Activated T-helper 1 cell treated with anti-CD3 and anti-CD28 coated beads, Interleukin-12 subunit alpha, Interleukin-12 subunit beta, Interleukin-2, Interleukin-4 antibody, amounts not matched to agents 30 ng/mL and 10 ng/mL and 1 ng/mL, durations not matched to agents 14 hours and 24 hours and 36 hours (primary cell): ENCODE results near the gene SLIT3. TPM values are rescaled to one million over a fixed set of nuclear protein-coding genes. Genes with fewer than 3 reads are reported as not detected.
A peak's percentile ranks its signal among the peaks of the same experiment; 100 is the strongest.

Source experiments
- DNase-seq: peaks from one replicate; pipeline ENCODE4 v3.0.0; 2021; ENCODE audit warnings: low spot score
- H3K27ac Mint-ChIP-seq: one replicate; pipeline ENCODE4 v1.8.0; 2021; ENCODE audit warnings: mild to moderate bottlenecking, mixed read lengths
- H3K27me3 Mint-ChIP-seq: one replicate; pipeline ENCODE4 v1.8.0; 2022; ENCODE audit warnings: mild to moderate bottlenecking, moderate library complexity, mixed read lengths; ENCODE audit not compliant: insufficient read depth
- H3K36me3 Mint-ChIP-seq: one replicate; pipeline ENCODE4 v1.8.0; 2021; ENCODE audit warnings: low read depth, mixed read lengths
- H3K4me1 Mint-ChIP-seq: one replicate; pipeline ENCODE4 v1.8.0; 2021; ENCODE audit warnings: low read depth, mixed read lengths
- H3K4me3 Mint-ChIP-seq: one replicate; pipeline ENCODE4 v1.8.0; 2021; ENCODE audit warnings: mild to moderate bottlenecking, moderate library complexity, mixed read lengths
- H3K9me3 Mint-ChIP-seq: one replicate; pipeline ENCODE4 v1.8.0; 2021; ENCODE audit warnings: mixed read lengths
- intact Hi-C: fragments of 100-400 bp; cut with micrococcal nuclease; formaldehyde crosslinking; loops from one replicate; pipeline ENCODE4 v1.15.1; 2024
- total RNA-seq: library from RNA; stranded (reverse); gene quantifications from 2 replicates; pipeline ENCODE4 v1.2.3, GENCODE V29; 2022

Gene SLIT3
- total RNA-seq, 1 donor from 2014 or later, result 0.03 TPM

- intact Hi-C loops, result no loop called here
- no peak overlapping the region for H3K27ac Mint-ChIP-seq
- H3K36me3 Mint-ChIP-seq, result no peaks in the 10 kb centered on the region
- H3K9me3 Mint-ChIP-seq, result no peaks in the 10 kb centered on the region
- H3K4me1 Mint-ChIP-seq, result no peaks in the 10 kb centered on the region
- H3K27me3 Mint-ChIP-seq, result peaks cover 10% of the 10 kb centered on the region
- H3K4me3 Mint-ChIP-seq, result no peak overlapping the region
- DNase-seq, result no peak
Measured at GRCh38 chr5:168992016-168992415, 308.9 kb downstream of the SLIT3 start.

- no peaks in the 10 kb centered on the region for H3K4me1 Mint-ChIP-seq
- H3K9me3 Mint-ChIP-seq, result no peaks in the 10 kb centered on the region
- no peak overlapping the region for H3K27ac Mint-ChIP-seq
- DNase-seq, result no peak
- H3K36me3 Mint-ChIP-seq, result no peaks in the 10 kb centered on the region
- intact Hi-C loops, result no loop called here
- no peak overlapping the region for H3K4me3 Mint-ChIP-seq
- peaks cover 10% of the 10 kb centered on the region for H3K27me3 Mint-ChIP-seq
Measured at GRCh38 chr5:168991311-168991710, 309.6 kb downstream of the SLIT3 start.

- Mint-ChIP-seq H3K4me3 (no peak overlapping the region), H3K9me3 (no peaks in the 10 kb centered on the region), H3K4me1 (no peaks in the 10 kb centered on the region), H3K27me3 (peaks cover 10% of the 10 kb centered on the region), H3K36me3 (no peaks in the 10 kb centered on the region), H3K27ac (no peak overlapping the region)
- intact Hi-C loops, result no loop called here
- no peak for DNase-seq
Measured at GRCh38 chr5:168990679-168991078, 310.3 kb downstream of the SLIT3 start.

- H3K27me3 Mint-ChIP-seq, result peaks cover 5% of the 10 kb centered on the region
- intact Hi-C loops, result loop anchor here (5.0 kb wide), 1 partner anchor 682 kb away; no protein-coding TSS in a partner anchor
- no peak for DNase-seq
- no peak overlapping the region for H3K27ac Mint-ChIP-seq
- no peaks in the 10 kb centered on the region for H3K9me3 Mint-ChIP-seq
- no peaks in the 10 kb centered on the region for H3K4me1 Mint-ChIP-seq
- H3K36me3 Mint-ChIP-seq, result no peaks in the 10 kb centered on the region
- H3K4me3 Mint-ChIP-seq, result no peak overlapping the region
Measured at GRCh38 chr5:168989731-168990505, 311.0 kb downstream of the SLIT3 start.

- intact Hi-C loops, result loop anchor here (5.0 kb wide), 1 partner anchor 684 kb away; no protein-coding TSS in a partner anchor
- no peak overlapping the region for H3K27ac Mint-ChIP-seq
- H3K27me3 Mint-ChIP-seq, result peaks cover 5% of the 10 kb centered on the region
- no peak for DNase-seq
- H3K9me3 Mint-ChIP-seq, result no peaks in the 10 kb centered on the region
- no peak overlapping the region for H3K4me3 Mint-ChIP-seq
- H3K4me1 Mint-ChIP-seq, result no peaks in the 10 kb centered on the region
- H3K36me3 Mint-ChIP-seq, result no peaks in the 10 kb centered on the region
Measured at GRCh38 chr5:168988699-168989098, 312.2 kb downstream of the SLIT3 start.

GRCh38 chr5:168987543-168988300 is 313.2 kb downstream of the SLIT3 start:
- Mint-ChIP-seq H3K36me3 (no peaks in the 10 kb centered on the region), H3K4me3 (no peak overlapping the region), H3K4me1 (no peaks in the 10 kb centered on the region), H3K27ac (no peak overlapping the region), H3K27me3 (peaks cover 4% of the 10 kb centered on the region), H3K9me3 (no peaks in the 10 kb centered on the region)
- intact Hi-C loops, result loop anchor here (1.0 to 5.0 kb wide), 4 partner anchors 239 to 685 kb away; no protein-coding TSS in a partner anchor
- peak; percentile 18 for DNase-seq

- Mint-ChIP-seq H3K27me3 (peaks cover 8% of the 10 kb centered on the region), H3K4me1 (no peaks in the 10 kb centered on the region), H3K36me3 (no peaks in the 10 kb centered on the region), H3K9me3 (no peaks in the 10 kb centered on the region), H3K4me3 (no peak overlapping the region), H3K27ac (no peak overlapping the region)
- intact Hi-C loops, result loop anchor here (5.0 kb wide), 1 partner anchor 687 kb away; no protein-coding TSS in a partner anchor
- DNase-seq, result no peak
Measured at GRCh38 chr5:168985454-168985853, 315.5 kb downstream of the SLIT3 start.

- H3K36me3 Mint-ChIP-seq, result no peaks in the 10 kb centered on the region
- intact Hi-C loops, result no loop called here
- no peak overlapping the region for H3K27ac Mint-ChIP-seq
- no peaks in the 10 kb centered on the region for H3K4me1 Mint-ChIP-seq
- peaks cover 10% of the 10 kb centered on the region for H3K27me3 Mint-ChIP-seq
- no peaks in the 10 kb centered on the region for H3K9me3 Mint-ChIP-seq
- H3K4me3 Mint-ChIP-seq, result no peak overlapping the region
- DNase-seq, result no peak
Measured at GRCh38 chr5:168984135-168984675, 316.7 kb downstream of the SLIT3 start.

- intact Hi-C loops, result no loop called here
- H3K36me3 Mint-ChIP-seq, result no peaks in the 10 kb centered on the region
- no peak overlapping the region for H3K4me3 Mint-ChIP-seq
- DNase-seq, result no peak
- H3K27ac Mint-ChIP-seq, result no peak overlapping the region
- no peaks in the 10 kb centered on the region for H3K9me3 Mint-ChIP-seq
- peaks cover 9% of the 10 kb centered on the region for H3K27me3 Mint-ChIP-seq
- no peaks in the 10 kb centered on the region for H3K4me1 Mint-ChIP-seq
Measured at GRCh38 chr5:168979135-168979534, 321.8 kb downstream of the SLIT3 start.

GRCh38 chr5:168978500-168978899 is 322.4 kb downstream of the SLIT3 start:
- H3K4me1 Mint-ChIP-seq, result no peaks in the 10 kb centered on the region
- no peak for DNase-seq
- H3K9me3 Mint-ChIP-seq, result no peaks in the 10 kb centered on the region
- no peak overlapping the region for H3K27ac Mint-ChIP-seq
- H3K4me3 Mint-ChIP-seq, result no peak overlapping the region
- H3K36me3 Mint-ChIP-seq, result no peaks in the 10 kb centered on the region
- intact Hi-C loops, result no loop called here
- H3K27me3 Mint-ChIP-seq, result peaks cover 9% of the 10 kb centered on the region

GRCh38 chr5:168978015-168978414 is 322.9 kb downstream of the SLIT3 start:
- H3K4me3 Mint-ChIP-seq, result no peak overlapping the region
- no peak for DNase-seq
- no peaks in the 10 kb centered on the region for H3K9me3 Mint-ChIP-seq
- H3K36me3 Mint-ChIP-seq, result no peaks in the 10 kb centered on the region
- intact Hi-C loops, result no loop called here
- no peaks in the 10 kb centered on the region for H3K4me1 Mint-ChIP-seq
- H3K27ac Mint-ChIP-seq, result no peak overlapping the region
- H3K27me3 Mint-ChIP-seq, result peaks cover 9% of the 10 kb centered on the region

GRCh38 chr5:168976311-168976970 is 324.5 kb downstream of the SLIT3 start:
- no peak overlapping the region for H3K4me3 Mint-ChIP-seq
- no peaks in the 10 kb centered on the region for H3K4me1 Mint-ChIP-seq

More at GRCh38 chr5:168976311-168976970, 324.5 kb downstream of the SLIT3 start:
- no peak overlapping the region for H3K27ac Mint-ChIP-seq
- no peaks in the 10 kb centered on the region for H3K36me3 Mint-ChIP-seq
- no peaks in the 10 kb centered on the region for H3K9me3 Mint-ChIP-seq
- peaks cover 7% of the 10 kb centered on the region for H3K27me3 Mint-ChIP-seq
- no peak for DNase-seq
- intact Hi-C loops, result no loop called here
